ENCODE measurements around the gene NAALADL2.

GRCh38 chr3:175098644-175099043 is 239.5 kb downstream of the NAALADL2 start:
- TF ChIP-seq EZH2 (IDR thresholded peaks at IDR 0.05) (no peak), CTCF (IDR thresholded peaks at IDR 0.05) (no peak)

All from neural progenitor cell (in vitro differentiated cells).